HG02610 (cell line): Measurements from ENCODE around the gene GALNT9.

Experiments
- ATAC-seq: cut with Tn5 transposase; IDR thresholded peaks from one replicate; pipeline ENCODE4 v1.9.1; 2021; ENCODE audit warnings: mild to moderate bottlenecking, moderate library complexity; ENCODE audit not compliant: unreplicated experiment

GALNT9 gene

DNA sequence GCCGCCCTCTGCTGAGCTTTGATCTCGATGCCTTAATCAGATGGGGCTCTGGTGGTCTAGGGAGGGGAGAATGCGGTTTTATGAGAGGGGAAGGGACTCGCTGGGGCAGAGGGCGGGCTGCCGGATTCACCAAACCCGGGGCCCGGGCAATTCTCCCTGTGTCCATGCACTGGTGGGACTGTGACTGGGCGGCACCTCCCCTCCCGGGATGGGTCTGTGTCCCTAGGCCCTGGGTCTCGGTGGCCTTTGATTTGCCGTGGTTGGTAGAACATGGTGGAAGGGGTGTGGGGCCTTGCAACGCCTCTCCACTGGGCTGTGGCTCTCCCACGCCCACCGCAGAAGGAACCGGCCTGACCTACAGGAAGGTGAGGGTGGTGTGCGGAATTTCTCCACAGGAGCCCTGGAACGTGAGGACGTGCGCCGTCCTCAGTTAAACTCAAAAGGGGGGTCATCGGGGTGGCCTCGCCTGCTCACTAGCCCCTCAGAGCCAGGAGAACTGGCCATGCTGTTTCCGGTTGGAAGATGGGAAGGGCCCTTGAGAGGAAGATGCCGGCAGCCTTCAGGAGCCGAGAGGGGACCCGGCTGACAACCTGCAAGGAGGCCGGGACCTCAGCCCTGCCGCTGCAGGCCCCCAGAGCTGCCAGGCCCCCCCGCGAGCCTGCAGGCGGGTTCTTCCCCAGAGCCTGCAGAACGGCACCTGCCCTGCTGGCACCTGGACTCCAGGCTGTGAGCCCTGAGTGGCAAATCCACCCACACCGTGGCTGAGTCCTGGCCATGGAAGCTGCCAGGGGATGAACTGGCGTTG is 141.5 kb downstream of the GALNT9 start:
- ATAC-seq, result no peak

DNA sequence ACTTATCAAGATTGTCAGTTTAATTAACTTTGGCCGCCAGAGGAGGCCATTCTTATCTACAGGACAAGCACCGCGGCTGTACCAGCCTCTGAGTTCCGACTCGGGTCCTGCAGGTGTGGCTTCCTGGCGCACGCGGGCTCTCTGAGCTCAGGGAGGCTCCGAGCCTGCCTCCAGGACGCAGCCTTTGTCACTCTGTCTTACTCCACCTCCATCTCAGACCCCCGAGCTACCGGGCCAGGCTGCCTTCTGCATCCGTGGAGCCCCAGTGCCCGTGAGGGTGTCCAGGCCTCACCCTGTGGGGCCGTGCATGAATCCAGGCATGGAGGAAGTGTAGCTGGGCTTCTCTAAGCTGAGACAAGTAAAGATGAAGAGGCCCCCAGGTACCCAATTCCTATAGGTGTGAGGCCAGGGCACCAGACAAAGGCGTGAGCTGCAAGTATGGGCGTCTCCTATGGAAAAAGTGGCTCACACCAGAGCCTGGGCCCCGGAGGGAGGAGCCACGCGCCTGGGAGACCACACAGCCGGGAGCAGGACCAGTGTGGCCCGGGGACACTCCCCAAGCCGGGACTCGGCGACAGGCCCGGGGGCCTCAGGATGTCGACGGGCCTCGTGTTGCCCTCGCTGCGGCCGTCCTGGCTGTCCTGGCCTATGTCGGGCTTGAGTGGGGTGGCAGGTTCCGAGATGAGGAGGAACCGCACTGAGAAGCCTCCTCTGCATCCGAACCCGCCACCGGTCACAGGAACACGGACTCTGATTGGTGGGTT is 142.3 kb downstream of the GALNT9 start:
- no peak for ATAC-seq

DNA sequence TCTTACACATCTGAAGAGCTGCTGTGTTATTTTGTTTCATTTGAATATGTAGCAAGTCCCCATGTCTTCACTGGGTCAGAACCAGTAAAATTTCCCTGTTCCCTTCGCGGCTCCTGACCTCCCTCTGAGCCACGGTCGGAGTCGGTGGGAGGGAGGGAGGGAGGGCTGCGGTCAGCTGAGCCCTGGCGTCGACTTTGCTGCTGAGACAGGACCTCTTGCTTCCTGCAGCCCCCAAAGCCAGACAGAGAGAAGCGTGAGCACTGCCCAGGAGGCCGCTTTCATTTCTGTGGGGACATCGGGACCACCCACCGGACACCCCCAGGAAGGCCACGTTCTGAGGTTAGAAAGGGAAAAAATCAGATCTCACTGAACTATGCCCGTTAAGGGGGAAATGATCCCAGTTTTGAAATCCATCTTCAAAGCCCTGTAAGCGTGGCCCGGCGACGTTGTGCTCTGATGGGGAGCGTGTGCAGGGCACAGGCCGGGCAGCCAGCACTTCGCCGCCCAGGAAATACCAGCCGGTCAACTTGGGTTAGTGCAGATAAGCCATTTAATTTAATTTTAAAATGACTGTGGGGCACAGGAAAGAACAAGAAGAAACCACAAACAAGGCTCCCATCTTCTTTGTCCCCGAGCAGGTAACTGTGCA is 143.1 kb downstream of the GALNT9 start:
- no peak for ATAC-seq

DNA sequence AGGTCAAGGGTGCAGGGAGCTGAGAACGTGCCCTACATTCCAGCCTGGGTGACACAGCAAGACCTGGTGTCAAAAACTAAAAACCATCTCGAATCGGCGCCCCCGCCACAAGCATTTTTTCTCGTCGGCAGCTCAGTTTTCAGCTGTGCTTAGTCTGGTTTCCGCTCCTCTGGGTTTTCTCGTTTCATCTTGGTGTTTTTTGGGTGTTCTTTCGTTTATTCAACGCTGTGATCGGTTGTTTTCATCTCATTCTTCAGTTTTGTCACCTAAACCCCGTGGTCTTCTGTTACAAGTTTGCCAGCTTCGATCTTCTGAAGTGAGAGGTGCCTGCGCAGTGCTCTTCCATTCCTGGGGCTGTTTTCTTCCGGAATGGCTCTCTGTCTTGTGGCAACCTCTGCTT is 143.7 kb downstream of the GALNT9 start:
- no peak for ATAC-seq

DNA sequence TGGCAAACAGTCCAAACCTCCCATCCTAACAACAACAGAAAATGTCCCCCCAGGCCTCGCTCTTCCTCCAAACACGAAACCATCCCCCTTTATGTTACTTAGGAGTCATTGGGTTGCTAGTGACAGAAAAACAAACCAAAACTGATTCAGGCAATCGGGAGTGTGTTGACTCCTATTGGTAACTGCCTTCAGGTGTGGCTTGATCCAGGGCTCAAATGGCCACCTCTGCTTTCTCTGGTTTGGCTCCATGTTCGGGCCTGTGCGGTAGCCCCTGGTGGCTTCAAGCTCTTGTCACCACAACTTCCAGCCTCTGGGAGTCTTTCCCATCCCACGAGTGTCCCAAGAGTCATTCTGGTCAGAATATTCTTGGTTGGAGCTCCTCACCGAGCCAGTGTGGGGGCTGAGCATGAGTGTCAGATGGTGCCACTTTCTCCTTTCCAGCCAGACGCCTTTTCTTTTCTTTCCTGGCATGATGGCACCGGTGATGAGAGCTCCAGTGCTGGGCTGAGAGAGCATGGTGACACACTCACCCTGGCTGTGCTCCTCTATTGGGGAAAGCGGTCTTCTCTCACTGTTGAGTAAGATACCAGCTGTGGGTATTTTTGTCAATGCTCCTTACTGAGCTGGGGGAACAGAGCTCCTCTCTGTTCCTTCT is 146.6 kb downstream of the GALNT9 start:
- ATAC-seq, result no peak

DNA sequence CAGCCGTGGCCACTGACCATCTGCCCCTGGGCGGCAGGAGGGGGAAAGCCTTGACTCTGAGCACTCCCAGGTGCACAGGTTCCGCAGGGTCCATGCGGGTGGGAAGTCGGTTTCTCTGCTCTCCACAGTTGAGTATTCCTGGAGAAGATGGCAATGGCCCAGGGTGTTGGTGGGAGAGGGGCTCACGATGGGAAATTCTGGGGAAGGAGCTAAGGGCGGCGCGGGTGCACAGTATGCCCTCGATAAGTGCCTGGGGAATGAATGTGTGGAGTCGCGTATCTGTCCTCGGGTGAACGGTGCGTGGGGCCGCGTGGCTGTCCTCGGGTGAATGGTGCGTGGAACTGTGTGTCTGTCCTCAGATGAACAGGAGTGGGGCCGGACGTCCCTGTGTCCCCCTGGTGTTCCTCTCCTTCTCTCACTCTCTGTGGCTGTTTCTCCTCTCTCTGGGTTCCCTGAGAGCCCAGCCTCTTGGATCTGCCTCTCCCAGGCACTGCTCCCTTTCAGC is 147.1 kb downstream of the GALNT9 start:
- ATAC-seq, result no peak

DNA sequence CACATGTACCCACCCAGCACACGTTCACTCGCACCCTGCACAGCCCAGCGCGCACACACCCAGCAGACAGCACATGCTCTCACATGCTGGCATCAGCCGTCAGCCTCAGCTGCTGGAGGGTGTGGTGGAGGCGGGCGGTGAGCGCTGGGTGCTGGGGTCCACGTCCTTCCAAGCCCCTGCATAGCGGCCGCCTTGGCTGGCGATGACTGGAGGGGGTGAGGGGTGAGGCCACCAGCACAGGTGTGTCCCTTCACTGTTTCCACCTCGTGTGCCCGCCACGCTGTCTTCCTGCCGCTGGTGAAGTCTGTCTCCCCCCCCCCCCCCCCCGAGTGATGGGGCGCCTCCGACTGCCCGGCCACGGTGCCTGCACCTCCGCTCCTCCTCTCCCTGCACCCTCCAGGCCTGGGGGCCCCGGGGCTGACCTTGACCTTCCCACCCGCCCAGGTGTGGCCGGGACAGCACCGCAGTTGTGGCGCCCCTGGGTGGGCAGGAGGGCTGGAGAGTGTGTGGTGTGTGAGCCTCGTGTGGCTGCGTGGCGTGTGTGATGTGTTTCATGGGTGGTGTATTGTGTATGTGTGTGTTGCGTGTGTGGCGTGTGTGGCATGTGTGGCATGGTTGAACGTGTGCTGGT is 147.7 kb downstream of the GALNT9 start:
- no peak for ATAC-seq

DNA sequence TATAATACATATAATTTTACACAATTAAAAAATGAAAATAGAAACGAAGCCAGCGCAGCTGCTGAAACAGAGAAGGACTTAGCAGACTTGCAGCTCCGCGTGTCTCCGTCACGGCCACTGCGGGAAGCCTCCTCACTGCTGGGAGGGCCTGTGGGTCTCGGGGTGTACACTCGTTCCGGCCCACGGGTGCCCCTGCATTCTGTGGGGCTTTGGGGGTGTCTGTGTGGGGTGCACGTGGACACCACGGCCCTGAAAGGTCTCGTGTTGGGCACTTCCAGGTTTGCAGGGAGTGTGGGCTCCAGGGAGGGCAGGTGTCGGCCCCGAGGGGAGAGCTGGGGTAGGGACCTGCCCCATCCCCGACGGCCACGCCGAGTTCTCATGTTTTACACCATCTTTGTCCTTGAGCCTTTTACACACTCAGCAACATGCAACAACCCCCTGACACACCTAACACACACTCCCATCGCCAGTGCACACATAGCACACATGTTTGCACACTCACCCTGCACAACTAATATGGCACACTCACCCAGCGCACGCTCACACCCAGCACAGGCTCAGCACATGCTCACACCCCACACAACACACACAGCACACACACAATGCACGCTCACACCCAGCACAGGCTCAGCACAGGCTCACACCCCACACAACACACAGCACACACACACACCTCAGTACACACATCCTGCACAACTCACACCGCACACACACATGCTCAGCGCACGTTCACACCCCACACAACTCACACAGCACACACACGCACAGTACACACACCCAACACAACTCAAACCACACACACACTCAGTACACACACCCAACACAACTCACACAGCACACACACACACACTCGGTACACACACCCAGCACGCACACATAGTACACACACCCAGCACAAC is 148.5 kb downstream of the GALNT9 start:
- ATAC-seq, result no peak

DNA sequence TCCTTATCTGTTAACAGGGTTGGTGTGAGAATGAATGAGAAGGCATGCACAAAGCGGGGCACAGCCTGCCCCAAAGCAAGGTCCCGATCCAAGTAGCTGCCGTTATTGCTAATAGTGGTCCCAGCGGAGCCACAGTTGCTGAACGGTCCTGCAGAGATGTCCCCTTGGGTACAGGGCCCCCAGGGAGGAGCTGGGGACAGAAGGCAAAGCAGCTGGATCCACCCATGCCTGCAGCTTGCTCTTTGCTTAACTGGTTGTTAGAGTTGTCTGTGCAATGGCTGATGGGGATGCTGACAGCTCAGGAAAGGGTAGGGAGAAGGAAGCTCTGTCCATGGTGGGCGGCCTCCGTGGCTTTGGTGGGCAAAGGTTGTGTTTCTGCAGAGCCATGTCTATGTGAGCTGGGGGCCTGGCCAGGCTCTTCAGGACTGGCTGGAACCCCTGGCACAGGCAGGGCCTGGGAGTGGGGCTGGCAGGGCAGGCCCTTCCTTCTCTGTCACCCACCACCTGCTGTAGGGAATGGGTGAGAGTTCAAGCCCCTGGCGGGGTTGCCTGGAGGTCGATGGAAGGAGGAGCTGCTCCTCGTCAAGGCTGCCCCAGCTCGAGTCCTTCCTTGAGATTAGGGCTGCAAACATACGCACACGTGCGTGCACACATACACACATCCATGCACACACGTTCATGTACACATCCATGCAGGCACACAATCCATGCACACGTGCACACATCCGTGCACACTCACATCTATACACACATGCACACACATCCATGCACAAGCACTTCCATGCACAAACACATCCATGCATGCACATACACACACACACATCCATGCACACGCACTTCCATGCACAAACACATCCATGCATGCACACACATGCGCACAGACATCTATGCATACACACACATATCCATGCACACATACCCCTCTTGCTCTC is 149.7 kb downstream of the GALNT9 start:
- no peak for ATAC-seq

DNA sequence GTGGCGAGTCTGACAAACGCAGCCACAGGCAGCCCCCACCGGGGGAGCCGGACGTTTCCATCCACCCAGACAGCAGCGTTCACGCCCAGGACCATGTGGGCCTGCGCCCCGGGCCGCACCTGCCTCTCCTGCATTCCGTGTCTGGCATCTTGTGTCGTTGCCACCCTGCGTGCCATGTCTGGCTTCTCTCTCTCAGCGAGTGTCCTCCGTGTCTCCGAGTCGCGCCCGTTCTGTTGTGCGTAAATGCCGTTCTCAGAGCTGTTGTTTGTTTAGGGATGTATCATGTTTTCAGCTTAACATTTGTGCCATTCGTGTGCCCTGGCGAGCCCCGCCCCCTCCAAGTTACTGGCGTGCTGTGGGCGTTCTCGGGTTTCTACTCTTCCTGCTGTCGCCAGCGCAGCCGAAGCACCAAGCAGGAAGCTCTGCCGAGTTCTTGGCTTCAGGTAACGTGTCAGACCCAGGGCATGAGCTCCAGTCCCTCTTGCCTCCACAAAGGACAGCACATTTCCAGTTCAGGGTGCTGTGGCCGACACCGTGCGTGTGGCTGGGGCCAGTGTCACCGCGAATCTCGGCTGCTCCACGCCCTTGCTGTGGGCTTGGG is 150.5 kb downstream of the GALNT9 start:
- ATAC-seq, result no peak

DNA sequence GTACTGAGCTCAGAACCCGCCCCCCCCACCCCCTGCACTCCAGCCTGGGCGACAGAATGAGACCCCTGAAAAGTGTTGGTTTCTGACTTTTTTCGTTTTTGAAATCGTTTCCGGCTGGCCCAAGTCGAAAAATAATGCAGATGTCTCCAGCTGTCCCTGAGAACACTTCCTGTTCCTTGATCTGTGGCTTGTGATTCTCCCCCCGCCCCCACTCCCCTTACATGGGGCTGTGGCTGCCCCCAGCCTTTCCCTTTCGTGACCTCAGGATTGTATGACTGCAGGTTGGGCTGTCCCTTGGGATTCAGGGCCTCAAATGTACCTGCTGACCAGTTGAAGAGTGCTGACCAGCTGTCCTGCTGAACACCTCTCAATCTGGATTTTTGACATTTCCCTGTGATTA is 151.1 kb downstream of the GALNT9 start:
- no peak for ATAC-seq

DNA sequence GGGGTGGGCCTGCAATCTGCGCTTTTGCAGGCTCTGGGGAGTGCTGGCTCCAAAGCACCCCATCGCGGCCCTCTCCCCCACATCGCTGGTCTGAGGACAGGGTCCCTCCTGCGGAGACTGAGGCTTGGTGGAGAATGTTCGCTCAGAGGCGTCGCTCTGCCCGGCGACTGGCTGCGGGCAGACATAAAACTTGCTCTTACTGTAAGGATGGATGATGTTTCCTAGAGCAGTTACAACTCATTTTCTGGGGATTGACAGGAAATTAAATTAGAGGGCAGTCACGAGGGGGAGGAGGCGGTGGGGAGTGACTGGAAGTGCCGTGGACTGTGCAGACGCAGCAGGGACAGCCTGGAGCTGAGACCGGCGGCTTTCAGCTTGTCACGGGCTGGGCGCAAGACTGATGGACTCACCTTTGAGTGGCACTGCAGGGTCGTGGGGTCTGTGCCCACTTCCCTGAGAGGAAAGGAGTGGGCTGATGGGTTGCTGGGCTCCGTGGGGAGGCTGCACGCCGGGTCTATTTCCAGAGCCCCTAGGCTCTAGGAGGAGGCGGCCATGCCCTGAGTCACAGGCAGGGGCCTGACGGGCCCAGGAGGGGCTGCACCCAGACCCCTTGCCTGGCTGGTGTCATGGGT is 152.4 kb downstream of the GALNT9 start:
- no peak for ATAC-seq

DNA sequence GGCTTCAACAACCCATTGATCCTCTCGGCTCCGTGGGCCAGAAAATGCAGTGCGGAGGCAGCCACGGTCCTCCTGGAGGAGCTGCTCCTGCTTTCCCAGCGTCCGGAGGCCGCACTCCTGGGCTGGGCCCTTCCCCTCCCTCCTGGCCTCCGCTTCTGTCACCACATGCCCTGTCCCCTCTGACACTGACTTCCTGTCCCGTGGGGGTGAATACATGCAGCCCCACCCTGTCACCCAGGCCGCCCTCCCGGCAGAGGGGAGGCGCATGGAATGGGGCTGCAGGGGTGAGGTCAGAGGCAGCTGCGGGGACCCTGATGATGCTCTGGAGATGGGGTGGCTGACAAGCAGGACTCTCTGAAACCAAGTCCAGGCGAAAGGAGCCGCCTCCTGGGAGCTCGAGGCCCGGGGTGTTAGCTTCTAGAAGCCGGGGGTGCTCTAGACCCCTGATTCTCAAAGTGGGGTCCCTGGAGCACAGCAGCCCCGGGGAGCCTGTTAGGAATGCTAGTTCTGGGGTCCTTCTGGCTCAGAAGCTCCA is 152.9 kb downstream of the GALNT9 start:
- ATAC-seq, result no peak

DNA sequence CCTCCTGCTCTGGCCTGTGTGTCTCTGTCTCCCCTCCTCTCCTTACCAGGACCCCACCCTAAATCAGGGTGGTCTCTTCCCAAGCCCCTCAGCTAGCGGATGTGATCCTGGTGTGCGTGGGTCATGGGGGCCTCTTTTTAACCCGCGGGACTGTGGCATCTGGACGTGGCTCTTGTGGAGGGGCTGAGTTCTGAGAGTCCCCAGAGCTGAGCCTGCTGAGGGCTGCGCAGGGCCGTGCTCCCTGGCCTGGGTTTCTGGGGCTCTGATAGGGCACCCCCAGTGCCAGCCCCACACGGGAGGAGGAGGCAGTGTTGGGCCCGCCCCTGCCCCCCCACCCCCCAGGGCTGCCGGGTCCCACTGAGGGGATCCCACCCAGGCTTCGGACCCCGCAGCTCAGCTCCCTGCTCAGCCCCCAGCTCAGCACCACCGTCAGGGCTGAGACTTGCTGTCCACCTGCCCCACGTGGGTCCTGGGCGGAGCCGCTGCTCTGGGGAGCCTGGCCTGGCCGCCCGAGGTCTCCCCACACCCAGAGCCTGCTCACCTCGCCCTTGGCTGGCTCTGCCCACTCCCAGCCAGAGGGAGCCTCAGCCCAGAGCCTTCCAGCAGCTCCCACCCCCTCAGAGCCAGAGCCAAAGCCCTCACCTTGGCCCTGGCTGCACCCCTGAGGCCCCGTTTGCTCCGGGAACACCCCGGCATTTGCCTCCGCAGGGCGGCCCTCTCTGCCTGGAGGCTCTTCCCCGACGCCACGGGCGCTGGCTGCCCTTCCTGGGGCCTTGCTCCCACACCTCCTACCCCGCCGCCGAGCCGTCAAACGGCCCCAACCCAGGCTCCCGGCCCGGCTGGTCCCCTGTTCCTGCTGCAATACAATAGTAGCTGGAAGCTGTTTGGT is 153.6 kb downstream of the GALNT9 start:
- ATAC-seq, result no peak

DNA sequence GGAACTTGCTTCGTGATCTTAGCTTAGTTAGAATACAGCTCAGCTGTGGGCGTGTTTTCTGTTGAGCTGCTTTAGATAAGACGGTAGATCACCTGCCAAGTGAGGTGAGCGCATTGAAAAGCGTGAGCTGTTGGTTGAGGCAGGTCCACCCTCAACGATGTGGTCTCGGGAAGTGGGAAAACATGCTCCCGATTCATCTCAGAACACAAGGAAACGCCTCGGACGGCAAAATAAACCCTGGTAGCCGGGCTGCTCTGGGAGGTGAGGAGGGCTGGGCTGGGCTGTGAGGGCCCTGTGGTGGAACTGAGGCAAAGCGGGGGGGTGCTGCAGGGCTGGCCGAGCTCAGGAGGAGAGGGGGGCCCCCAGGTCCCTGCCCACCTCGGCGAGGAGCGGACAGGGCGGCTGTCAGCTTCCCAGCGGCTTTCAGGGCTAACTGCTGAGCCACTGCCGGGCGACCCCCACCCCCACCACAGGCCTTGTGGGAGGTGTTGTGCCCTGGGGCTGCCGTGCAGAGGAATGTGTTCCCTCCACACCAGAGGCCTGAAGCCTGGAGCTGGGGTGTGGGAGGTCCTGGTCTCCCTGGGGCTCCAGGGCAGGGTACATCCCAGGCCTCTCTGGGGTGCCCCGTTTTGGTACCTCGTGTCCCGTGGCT is 154.4 kb downstream of the GALNT9 start:
- ATAC-seq, result no peak
